H1 (cell line): ENCODE results near the gene ZMPSTE24. TPM values are rescaled to one million over a fixed set of nuclear protein-coding genes. Genes with fewer than 3 reads are reported as not detected.

ENCODE experiments used
- CTCF ChIA-PET: fragments of 300-600 bp; sonication (Branson Sonifier 250); formaldehyde crosslinking; loops from one replicate; lab custom pipeline; 2021; ENCODE audit not compliant: partially characterized antibody; lab: Charles Lee
- POLR2A ChIA-PET: fragments of 300-600 bp; sonication (Branson Sonifier 250); formaldehyde crosslinking; loops from one replicate; lab custom pipeline; 2021; ENCODE audit warnings: inconsistent platforms; ENCODE audit not compliant: partially characterized antibody; lab: Charles Lee
- DNase-seq, 2 experiments: peaks; one replicate each; pipeline versions ENCODE4 v3.0.0 to v3.0.0-alpha.2; 2010 to 2022; ENCODE audit warnings: low spot score in 2 of 2, low read depth in 1 of 2, mixed read lengths in 1 of 2
- FAIRE-seq: peaks from 2 replicates; lab custom pipeline; 2011; peaks lifted over from hg19 to GRCh38; lab: Jason Lieb, UNC
- H2AFZ ChIP-seq: 2 replicates; pipeline ENCODE4 v1.8.1; 2012; ENCODE audit warnings: low read length, inconsistent platforms
- H2AK5ac ChIP-seq: 2 replicates; pipeline ENCODE4 v1.6.1; 2013; ENCODE audit warnings: low read depth, low read length
- H2BK120ac ChIP-seq: replicated peaks from 2 replicates; pipeline ENCODE3; 2013; ENCODE audit warnings: low read depth, low read length, inconsistent platforms
- H2BK12ac ChIP-seq: 2 replicates; pipeline ENCODE4 v1.6.1; 2013; ENCODE audit warnings: low read depth, low read length
- H2BK15ac ChIP-seq: 2 replicates; pipeline ENCODE4 v1.6.1; 2013; ENCODE audit warnings: low read length
- H2BK20ac ChIP-seq: 2 replicates; pipeline ENCODE4 v1.6.1; 2013; ENCODE audit warnings: low read length
- H2BK5ac ChIP-seq: 2 replicates; pipeline ENCODE4 v1.6.1; 2013; ENCODE audit warnings: low read depth, low read length
- H3K14ac ChIP-seq: 2 replicates; pipeline ENCODE4 v1.6.1; 2013; ENCODE audit warnings: inconsistent platforms; ENCODE audit not compliant: insufficient read length
- H3K18ac ChIP-seq: 2 replicates; pipeline ENCODE4 v1.6.1; 2013; ENCODE audit warnings: low read length; ENCODE audit errors: extremely low read depth
- H3K23ac ChIP-seq: 2 replicates; pipeline ENCODE4 v1.6.1; 2013; ENCODE audit warnings: inconsistent platforms; ENCODE audit not compliant: insufficient read length
- H3K23me2 ChIP-seq: 2 replicates; pipeline ENCODE4 v1.6.1; 2013; ENCODE audit warnings: low read depth, low read length
- H3K27ac ChIP-seq: 2 replicates; pipeline ENCODE4 v1.6.1; 2011; ENCODE audit warnings: low read depth, low read length, inconsistent platforms
- H3K27me3 ChIP-seq, 4 experiments: replicated peaks in 1 of 4; 1 replicate in 1 of 4; 2 replicates in 3 of 4; pipeline versions ENCODE4 v1.6.1 to v1.8.1; 2011 to 2013; ENCODE audit warnings: low read length in 3 of 4, mild to moderate bottlenecking in 3 of 4, inconsistent platforms in 2 of 4, mixed read lengths in 2 of 4, moderate library complexity in 1 of 4; ENCODE audit not compliant: control insufficient read depth in 3 of 4, insufficient read depth in 3 of 4; ENCODE audit errors: extremely low read depth in 1 of 4
- H3K36me3 ChIP-seq, 4 experiments: 2 replicates each; pipeline versions ENCODE4 v1.6.1 to v1.8.1; 2011 to 2013; ENCODE audit warnings: mild to moderate bottlenecking in 4 of 4, low read length in 3 of 4, moderate library complexity in 2 of 4, control low read depth in 1 of 4, inconsistent platforms in 1 of 4; ENCODE audit not compliant: insufficient read depth in 4 of 4, control insufficient read depth in 2 of 4
- H3K4ac ChIP-seq: replicated peaks from 2 replicates; pipeline ENCODE3; 2013; ENCODE audit warnings: low read length, low read depth, mixed read lengths, inconsistent platforms; ENCODE audit not compliant: insufficient read length
- H3K4me1 ChIP-seq, 4 experiments: replicated peaks in 1 of 4; 1 replicate in 1 of 4; 2 replicates in 3 of 4; pipeline versions ENCODE4 v1.6.1 to v1.8.1; 2011 to 2013; ENCODE audit warnings: low read length in 3 of 4, inconsistent platforms in 2 of 4, mixed read lengths in 1 of 4; ENCODE audit not compliant: insufficient read depth in 4 of 4, control insufficient read depth in 3 of 4
- H3K4me2 ChIP-seq, 2 experiments: 2 replicates each; pipeline versions ENCODE4 v1.6.1 to v1.8.1; 2011 to 2013; ENCODE audit warnings: low read depth in 2 of 2, low read length in 2 of 2, control low read depth in 1 of 2, inconsistent platforms in 1 of 2, mild to moderate bottlenecking in 1 of 2; ENCODE audit not compliant: insufficient read depth in 1 of 2
- H3K4me3 ChIP-seq, 4 experiments: fragments of 200-600, 300-600 bp in 1 of 4; sonication (generic), shearing (Covaris generic), sonication (Bioruptor Twin) in 1 of 4; 2 replicates each; pipeline versions ENCODE4 v1.5.1 to v1.8.1; 2011 to 2016; ENCODE audit warnings: low read length in 4 of 4, low read depth in 3 of 4, control low read depth in 2 of 4, inconsistent platforms in 2 of 4, mild to moderate bottlenecking in 2 of 4, mixed read lengths in 1 of 4, moderate library complexity in 1 of 4; ENCODE audit not compliant: insufficient read depth in 2 of 4; ENCODE audit errors: extremely low read depth in 1 of 4
- H3K56ac ChIP-seq: replicated peaks from 2 replicates; pipeline ENCODE3; 2013; ENCODE audit warnings: low read depth, mild to moderate bottlenecking, mixed read lengths, low read length, inconsistent platforms; ENCODE audit not compliant: insufficient read length
- H3K79me1 ChIP-seq: 2 replicates; pipeline ENCODE4 v1.6.1; 2013; ENCODE audit warnings: low read depth, low read length, control low read depth
- H3K79me2 ChIP-seq, 2 experiments: 2 replicates each; pipeline versions ENCODE4 v1.6.1 to v1.8.1; 2012 to 2013; ENCODE audit warnings: low read length in 2 of 2, mild to moderate bottlenecking in 2 of 2, inconsistent platforms in 1 of 2; ENCODE audit not compliant: insufficient read depth in 2 of 2, control insufficient read depth in 1 of 2
- H3K9ac ChIP-seq, 4 experiments: replicated peaks in 1 of 4; 1 replicate in 1 of 4; 2 replicates in 3 of 4; pipeline versions ENCODE4 v1.6.1 to v1.8.1; 2011 to 2013; ENCODE audit warnings: low read depth in 3 of 4, low read length in 3 of 4, control low read depth in 2 of 4, mild to moderate bottlenecking in 2 of 4, moderate library complexity in 2 of 4, inconsistent platforms in 1 of 4; ENCODE audit errors: extremely low read depth in 1 of 4
- H3K9me3 ChIP-seq, 2 experiments: 2 replicates each; pipeline versions ENCODE4 v1.6.1 to v1.8.1; 2012 to 2013; ENCODE audit warnings: mild to moderate bottlenecking in 2 of 2, moderate library complexity in 2 of 2, control low read depth in 1 of 2, inconsistent platforms in 1 of 2, low read depth in 1 of 2, low read length in 1 of 2, mixed read lengths in 1 of 2; ENCODE audit not compliant: insufficient read depth in 2 of 2
- H4K20me1 ChIP-seq, 2 experiments: replicated peaks in 1 of 2; 2 replicates each; pipeline versions ENCODE3 to v1.8.1; 2011 to 2013; ENCODE audit warnings: inconsistent platforms in 2 of 2, low read length in 2 of 2, mild to moderate bottlenecking in 1 of 2; ENCODE audit not compliant: insufficient read depth in 2 of 2, control insufficient read depth in 1 of 2
- H4K5ac ChIP-seq: 2 replicates; pipeline ENCODE4 v1.6.1; 2013; ENCODE audit warnings: low read length, low read depth, mixed read lengths, inconsistent platforms; ENCODE audit not compliant: insufficient read length
- H4K8ac ChIP-seq: 2 replicates; pipeline ENCODE4 v1.8.0; 2013; ENCODE audit warnings: mild to moderate bottlenecking, moderate library complexity, low read length, inconsistent platforms; ENCODE audit not compliant: insufficient read depth; ENCODE audit errors: extremely low read depth
- H4K91ac ChIP-seq: replicated peaks from 2 replicates; pipeline ENCODE3; 2013; ENCODE audit warnings: low read length, mixed read lengths, inconsistent platforms; ENCODE audit not compliant: insufficient read length
- BRCA1 ChIP-seq: IDR thresholded peaks from 2 replicates; pipeline ENCODE4 v1.6.1; 2012; ENCODE audit warnings: low read depth, low read length, improper control_type of control experiment
- CTBP2 ChIP-seq: IDR thresholded peaks from 2 replicates; pipeline ENCODE4 v1.7.0; 2011; ENCODE audit warnings: borderline replicate concordance, mild to moderate bottlenecking, moderate library complexity, mixed read lengths, low read length; ENCODE audit not compliant: insufficient read depth, insufficient read length
- EGR1 ChIP-seq: IDR thresholded peaks from 2 replicates; pipeline ENCODE4 v1.6.1; 2011; ENCODE audit warnings: low read depth, low read length, borderline replicate concordance
- GABPA ChIP-seq: IDR thresholded peaks from 2 replicates; pipeline ENCODE4 v1.6.1; 2011; ENCODE audit warnings: mild to moderate bottlenecking, low read length, moderate library complexity, borderline replicate concordance; ENCODE audit not compliant: insufficient read depth
- KDM5A ChIP-seq: fragments of 200-600 bp; IDR thresholded peaks from 2 replicates; pipeline ENCODE4 v1.7.1; 2012; ENCODE audit warnings: mild to moderate bottlenecking, low read length, inconsistent platforms, mixed read lengths
- NANOG ChIP-seq: IDR thresholded peaks from 2 replicates; pipeline ENCODE4 v1.6.1; 2011; ENCODE audit warnings: low read length, low read depth, mild to moderate bottlenecking, inconsistent platforms; ENCODE audit not compliant: insufficient read depth, poor library complexity, severe bottlenecking
- POLR2A ChIP-seq, 2 experiments: IDR thresholded peaks; 1 replicate in 1 of 2; 2 replicates in 1 of 2; pipeline ENCODE4 v1.6.1; 2011; ENCODE audit warnings: low read depth in 2 of 2, low read length in 2 of 2, mild to moderate bottlenecking in 2 of 2; ENCODE audit errors: control extremely low read depth in 1 of 2
- POLR2AphosphoS5 ChIP-seq: IDR thresholded peaks from 2 replicates; pipeline ENCODE4 v1.6.1; 2011; ENCODE audit warnings: low read depth, low read length
- RBBP5 ChIP-seq: IDR thresholded peaks from 2 replicates; pipeline ENCODE4 v1.7.1; 2012; ENCODE audit warnings: low read depth, mild to moderate bottlenecking, inconsistent platforms, low read length, moderate library complexity, borderline replicate concordance
- RNF2 ChIP-seq: fragments of 200-900, 300-1000 bp; sonication (generic); IDR thresholded peaks from 2 replicates; pipeline ENCODE4 v1.7.1; 2016; ENCODE audit warnings: borderline replicate concordance, low read depth, mild to moderate bottlenecking, antibody characterized with exemption, low read length; ENCODE audit not compliant: poor library complexity, severe bottlenecking; ENCODE audit errors: missing control alignments
- RXRA ChIP-seq: IDR thresholded peaks from 2 replicates; pipeline ENCODE4 v1.6.1; 2011; ENCODE audit warnings: low read depth, mild to moderate bottlenecking, low read length, moderate library complexity; ENCODE audit not compliant: insufficient read depth
- SIX5 ChIP-seq: IDR thresholded peaks from 2 replicates; pipeline ENCODE4 v1.6.1; 2011; ENCODE audit warnings: mild to moderate bottlenecking, low read depth, low read length
- SP1 ChIP-seq: IDR thresholded peaks from 2 replicates; pipeline ENCODE4 v1.6.1; 2011; ENCODE audit warnings: low read depth, low read length
- SP4 ChIP-seq: IDR thresholded peaks from 2 replicates; pipeline ENCODE4 v1.6.1; 2012; ENCODE audit warnings: low read length, inconsistent platforms
- TEAD4 ChIP-seq: IDR thresholded peaks from 2 replicates; pipeline ENCODE4 v1.6.1; 2012; ENCODE audit warnings: low read depth, low read length, inconsistent platforms, mixed read lengths
- ZNF274 ChIP-seq: IDR thresholded peaks from 2 replicates; pipeline ENCODE4 v1.7.0; 2012; ENCODE audit warnings: low read length, borderline replicate concordance; ENCODE audit errors: extremely low read depth
- WGBS, 2 experiments: shearing (Covaris generic) in 1 of 2; methylation state at CpG; one replicate each; pipeline versions ENCODE4 v1.1.6 to v1.1.7; 2013 to 2015; ENCODE audit warnings: low lambda C conversion rate in 2 of 2, mixed read lengths in 2 of 2, inconsistent platforms in 1 of 2, low coverage in 1 of 2, missing lambda C conversion rate in 1 of 2; ENCODE audit not compliant: insufficient replicate concordance in 2 of 2, insufficient coverage in 1 of 2, insufficient read length in 1 of 2; ENCODE audit errors: extremely low coverage in 1 of 2, missing lambda C conversion rate in 1 of 2; 5-methylcytosine and 5-hydroxymethylcytosine counted together
- polyA plus RNA-seq, 7 experiments: library from polyadenylated mRNA; depleted of rRNA in 3 of 7; stranded (reverse) in 5 of 7; unstranded in 2 of 7; fragments of >200 nt in 5 of 7; fragments of 200-250 nt in 2 of 7; gene quantifications; 1 replicate in 5 of 7; 2 replicates in 1 of 7; 4 replicates in 1 of 7; pipeline versions ENCODE4 v1.2.1 to v1.2.3, GENCODE V29; 2011 to 2013; ENCODE audit warnings: missing spikeins in 2 of 7, mixed read lengths in 2 of 7
- total RNA-seq: library from RNA; stranded (reverse); fragmentation: NEBNext Ultra II Directional; extraction: Animal tissue kit (Norgen Biotek cat#: 25700); gene quantifications from 2 replicates; pipeline ENCODE4 v1.2.1, GENCODE V29; 2021

ZMPSTE24 gene
- total and polyA plus RNA-seq, 2 of the 8 experiments (the other 6 are each of a cell fraction or from before 2014, with no cell fraction given): 12.7 to 42.9 TPM

GRCh38 chr1:40218333-40218732 lies 39.7 kb upstream of the ZMPSTE24 start:
- no peak overlapping the region for H2BK5ac ChIP-seq
- H4K91ac ChIP-seq: no peak overlapping the region
- WGBS, 2 experiments: 96% methylated on average over 5 of the region's 5 CpGs; no CpG with 5 or more reads in 1 of the 2 experiments
- no peak overlapping the region for H3K18ac ChIP-seq
- H3K4me1 ChIP-seq: no peaks in the 10 kb centered on the region
- H3K23me2 ChIP-seq: no peaks in the 10 kb centered on the region
- H2AFZ ChIP-seq: no peak overlapping the region
- H3K27me3 ChIP-seq: no peaks in the 10 kb centered on the region
- no peak overlapping the region for H3K56ac ChIP-seq
- no peak overlapping the region for H3K23ac ChIP-seq
- H3K79me2 ChIP-seq: no peaks in the 10 kb centered on the region
- H3K4me2 ChIP-seq: no peak overlapping the region
- no peak overlapping the region for H3K27ac ChIP-seq
- H4K5ac ChIP-seq: no peak overlapping the region
- no peaks in the 10 kb centered on the region for H3K79me1 ChIP-seq
- no peak overlapping the region for H2AK5ac ChIP-seq
- no peaks in the 10 kb centered on the region; a peak in 1 of 8 replicates for H3K36me3 ChIP-seq
- no peak overlapping the region for H3K4me3 ChIP-seq
- no peak overlapping the region for H3K14ac ChIP-seq
- H2BK12ac ChIP-seq: no peak overlapping the region
- H4K8ac ChIP-seq: no peak overlapping the region
- no peaks in the 10 kb centered on the region for H4K20me1 ChIP-seq
- ChIA-PET POLR2A (no interaction called here), CTCF (no interaction called here)
- H2BK20ac ChIP-seq: no peak overlapping the region
- no peak for DNase-seq
- no peaks in the 10 kb centered on the region for H3K9me3 ChIP-seq
- no peak overlapping the region for H2BK15ac ChIP-seq
- FAIRE-seq: no peak
- no peak overlapping the region for H3K9ac ChIP-seq
- H3K4ac ChIP-seq: no peak overlapping the region
- H2BK120ac ChIP-seq: no peak overlapping the region
- TF ChIP-seq KDM5A (no peak), RXRA (no peak), CTBP2 (no peak), POLR2AphosphoS5 (no peak), GABPA (no peak), NANOG (no peak), SP4 (no peak), TEAD4 (no peak), ZNF274 (no peak), POLR2A (IDR thresholded peaks at IDR 0.05; ENCODE audit: control extremely low read depth in 1 of 2, low read depth in 2 of 2, low read length in 2 of 2) (no peak), BRCA1 (no peak), RNF2 (no peak), SIX5 (no peak), SP1 (no peak), RBBP5 (no peak), EGR1 (no peak)
